H1 (cell line): ENCODE data around the gene SLC2A5. TPM values are rescaled to one million over a fixed set of nuclear protein-coding genes. Genes with fewer than 3 reads are reported as not detected.

Experiments
- CTCF ChIA-PET: fragments of 300-600 bp; sonication (Branson Sonifier 250); formaldehyde crosslinking; loops from one replicate; lab custom pipeline; 2021; ENCODE audit not compliant: partially characterized antibody; lab: Charles Lee
- POLR2A ChIA-PET: fragments of 300-600 bp; sonication (Branson Sonifier 250); formaldehyde crosslinking; loops from one replicate; lab custom pipeline; 2021; ENCODE audit warnings: inconsistent platforms; ENCODE audit not compliant: partially characterized antibody; lab: Charles Lee
- DNase-seq, 2 experiments: peaks; one replicate each; pipeline versions ENCODE4 v3.0.0 to v3.0.0-alpha.2; 2010 to 2022; ENCODE audit warnings: low spot score in 2 of 2, low read depth in 1 of 2, mixed read lengths in 1 of 2
- FAIRE-seq: peaks from 2 replicates; lab custom pipeline; 2011; peaks lifted over from hg19 to GRCh38; lab: Jason Lieb, UNC
- H2AFZ ChIP-seq: 2 replicates; pipeline ENCODE4 v1.8.1; 2012; ENCODE audit warnings: low read length, inconsistent platforms
- H2AK5ac ChIP-seq: 2 replicates; pipeline ENCODE4 v1.6.1; 2013; ENCODE audit warnings: low read depth, low read length
- H2BK120ac ChIP-seq: replicated peaks from 2 replicates; pipeline ENCODE3; 2013; ENCODE audit warnings: low read depth, low read length, inconsistent platforms
- H2BK12ac ChIP-seq: 2 replicates; pipeline ENCODE4 v1.6.1; 2013; ENCODE audit warnings: low read depth, low read length
- H2BK15ac ChIP-seq: 2 replicates; pipeline ENCODE4 v1.6.1; 2013; ENCODE audit warnings: low read length
- H2BK20ac ChIP-seq: 2 replicates; pipeline ENCODE4 v1.6.1; 2013; ENCODE audit warnings: low read length
- H2BK5ac ChIP-seq: 2 replicates; pipeline ENCODE4 v1.6.1; 2013; ENCODE audit warnings: low read depth, low read length
- H3K14ac ChIP-seq: 2 replicates; pipeline ENCODE4 v1.6.1; 2013; ENCODE audit warnings: inconsistent platforms; ENCODE audit not compliant: insufficient read length
- H3K18ac ChIP-seq: 2 replicates; pipeline ENCODE4 v1.6.1; 2013; ENCODE audit warnings: low read length; ENCODE audit errors: extremely low read depth
- H3K23ac ChIP-seq: 2 replicates; pipeline ENCODE4 v1.6.1; 2013; ENCODE audit warnings: inconsistent platforms; ENCODE audit not compliant: insufficient read length
- H3K23me2 ChIP-seq: 2 replicates; pipeline ENCODE4 v1.6.1; 2013; ENCODE audit warnings: low read depth, low read length
- H3K27ac ChIP-seq: 2 replicates; pipeline ENCODE4 v1.6.1; 2011; ENCODE audit warnings: low read depth, low read length, inconsistent platforms
- H3K27me3 ChIP-seq, 4 experiments: replicated peaks in 1 of 4; 1 replicate in 1 of 4; 2 replicates in 3 of 4; pipeline versions ENCODE4 v1.6.1 to v1.8.1; 2011 to 2013; ENCODE audit warnings: low read length in 3 of 4, mild to moderate bottlenecking in 3 of 4, inconsistent platforms in 2 of 4, mixed read lengths in 2 of 4, moderate library complexity in 1 of 4; ENCODE audit not compliant: control insufficient read depth in 3 of 4, insufficient read depth in 3 of 4; ENCODE audit errors: extremely low read depth in 1 of 4
- H3K36me3 ChIP-seq, 4 experiments: 2 replicates each; pipeline versions ENCODE4 v1.6.1 to v1.8.1; 2011 to 2013; ENCODE audit warnings: mild to moderate bottlenecking in 4 of 4, low read length in 3 of 4, moderate library complexity in 2 of 4, control low read depth in 1 of 4, inconsistent platforms in 1 of 4; ENCODE audit not compliant: insufficient read depth in 4 of 4, control insufficient read depth in 2 of 4
- H3K4ac ChIP-seq: replicated peaks from 2 replicates; pipeline ENCODE3; 2013; ENCODE audit warnings: low read length, low read depth, mixed read lengths, inconsistent platforms; ENCODE audit not compliant: insufficient read length
- H3K4me1 ChIP-seq, 4 experiments: replicated peaks in 1 of 4; 1 replicate in 1 of 4; 2 replicates in 3 of 4; pipeline versions ENCODE4 v1.6.1 to v1.8.1; 2011 to 2013; ENCODE audit warnings: low read length in 3 of 4, inconsistent platforms in 2 of 4, mixed read lengths in 1 of 4; ENCODE audit not compliant: insufficient read depth in 4 of 4, control insufficient read depth in 3 of 4
- H3K4me2 ChIP-seq, 2 experiments: 2 replicates each; pipeline versions ENCODE4 v1.6.1 to v1.8.1; 2011 to 2013; ENCODE audit warnings: low read depth in 2 of 2, low read length in 2 of 2, control low read depth in 1 of 2, inconsistent platforms in 1 of 2, mild to moderate bottlenecking in 1 of 2; ENCODE audit not compliant: insufficient read depth in 1 of 2
- H3K4me3 ChIP-seq, 4 experiments: fragments of 200-600, 300-600 bp in 1 of 4; sonication (generic), shearing (Covaris generic), sonication (Bioruptor Twin) in 1 of 4; 2 replicates each; pipeline versions ENCODE4 v1.5.1 to v1.8.1; 2011 to 2016; ENCODE audit warnings: low read length in 4 of 4, low read depth in 3 of 4, control low read depth in 2 of 4, inconsistent platforms in 2 of 4, mild to moderate bottlenecking in 2 of 4, mixed read lengths in 1 of 4, moderate library complexity in 1 of 4; ENCODE audit not compliant: insufficient read depth in 2 of 4; ENCODE audit errors: extremely low read depth in 1 of 4
- H3K56ac ChIP-seq: replicated peaks from 2 replicates; pipeline ENCODE3; 2013; ENCODE audit warnings: low read depth, mild to moderate bottlenecking, mixed read lengths, low read length, inconsistent platforms; ENCODE audit not compliant: insufficient read length
- H3K79me1 ChIP-seq: 2 replicates; pipeline ENCODE4 v1.6.1; 2013; ENCODE audit warnings: low read depth, low read length, control low read depth
- H3K79me2 ChIP-seq, 2 experiments: 2 replicates each; pipeline versions ENCODE4 v1.6.1 to v1.8.1; 2012 to 2013; ENCODE audit warnings: low read length in 2 of 2, mild to moderate bottlenecking in 2 of 2, inconsistent platforms in 1 of 2; ENCODE audit not compliant: insufficient read depth in 2 of 2, control insufficient read depth in 1 of 2
- H3K9ac ChIP-seq, 4 experiments: replicated peaks in 1 of 4; 1 replicate in 1 of 4; 2 replicates in 3 of 4; pipeline versions ENCODE4 v1.6.1 to v1.8.1; 2011 to 2013; ENCODE audit warnings: low read depth in 3 of 4, low read length in 3 of 4, control low read depth in 2 of 4, mild to moderate bottlenecking in 2 of 4, moderate library complexity in 2 of 4, inconsistent platforms in 1 of 4; ENCODE audit errors: extremely low read depth in 1 of 4
- H3K9me3 ChIP-seq, 2 experiments: 2 replicates each; pipeline versions ENCODE4 v1.6.1 to v1.8.1; 2012 to 2013; ENCODE audit warnings: mild to moderate bottlenecking in 2 of 2, moderate library complexity in 2 of 2, control low read depth in 1 of 2, inconsistent platforms in 1 of 2, low read depth in 1 of 2, low read length in 1 of 2, mixed read lengths in 1 of 2; ENCODE audit not compliant: insufficient read depth in 2 of 2
- H4K20me1 ChIP-seq, 2 experiments: replicated peaks in 1 of 2; 2 replicates each; pipeline versions ENCODE3 to v1.8.1; 2011 to 2013; ENCODE audit warnings: inconsistent platforms in 2 of 2, low read length in 2 of 2, mild to moderate bottlenecking in 1 of 2; ENCODE audit not compliant: insufficient read depth in 2 of 2, control insufficient read depth in 1 of 2
- H4K5ac ChIP-seq: 2 replicates; pipeline ENCODE4 v1.6.1; 2013; ENCODE audit warnings: low read length, low read depth, mixed read lengths, inconsistent platforms; ENCODE audit not compliant: insufficient read length
- H4K8ac ChIP-seq: 2 replicates; pipeline ENCODE4 v1.8.0; 2013; ENCODE audit warnings: mild to moderate bottlenecking, moderate library complexity, low read length, inconsistent platforms; ENCODE audit not compliant: insufficient read depth; ENCODE audit errors: extremely low read depth
- H4K91ac ChIP-seq: replicated peaks from 2 replicates; pipeline ENCODE3; 2013; ENCODE audit warnings: low read length, mixed read lengths, inconsistent platforms; ENCODE audit not compliant: insufficient read length
- GABPA ChIP-seq: IDR thresholded peaks from 2 replicates; pipeline ENCODE4 v1.6.1; 2011; ENCODE audit warnings: mild to moderate bottlenecking, low read length, moderate library complexity, borderline replicate concordance; ENCODE audit not compliant: insufficient read depth
- RFX5 ChIP-seq: IDR thresholded peaks from 2 replicates; pipeline ENCODE4 v1.6.1; 2011; ENCODE audit warnings: low read depth, low read length, improper control_type of control experiment, borderline replicate concordance
- WGBS, 2 experiments: shearing (Covaris generic) in 1 of 2; methylation state at CpG; one replicate each; pipeline versions ENCODE4 v1.1.6 to v1.1.7; 2013 to 2015; ENCODE audit warnings: low lambda C conversion rate in 2 of 2, mixed read lengths in 2 of 2, inconsistent platforms in 1 of 2, low coverage in 1 of 2, missing lambda C conversion rate in 1 of 2; ENCODE audit not compliant: insufficient replicate concordance in 2 of 2, insufficient coverage in 1 of 2, insufficient read length in 1 of 2; ENCODE audit errors: extremely low coverage in 1 of 2, missing lambda C conversion rate in 1 of 2; 5-methylcytosine and 5-hydroxymethylcytosine counted together
- polyA plus RNA-seq, 7 experiments: library from polyadenylated mRNA; depleted of rRNA in 3 of 7; stranded (reverse) in 5 of 7; unstranded in 2 of 7; fragments of >200 nt in 5 of 7; fragments of 200-250 nt in 2 of 7; gene quantifications; 1 replicate in 5 of 7; 2 replicates in 1 of 7; 4 replicates in 1 of 7; pipeline versions ENCODE4 v1.2.1 to v1.2.3, GENCODE V29; 2011 to 2013; ENCODE audit warnings: missing spikeins in 2 of 7, mixed read lengths in 2 of 7
- total RNA-seq: library from RNA; stranded (reverse); fragmentation: NEBNext Ultra II Directional; extraction: Animal tissue kit (Norgen Biotek cat#: 25700); gene quantifications from 2 replicates; pipeline ENCODE4 v1.2.1, GENCODE V29; 2021

SLC2A5 gene
- total and polyA plus RNA-seq, 2 of the 8 experiments (the other 6 are each of a cell fraction or from before 2014, with no cell fraction given), result 0.12 TPM; not detected in 1

GRCh38 chr1:9048551-9048950, 20.9 kb downstream of the SLC2A5 start:
- no peak for FAIRE-seq
- Histone ChIP-seq H3K4ac (no peak overlapping the region), H2AK5ac (no peak overlapping the region), H3K4me3 (no peak overlapping the region), H3K79me2 (no peaks in the 10 kb centered on the region), H4K91ac (no peak overlapping the region), H2BK120ac (no peak overlapping the region), H4K8ac (no peak overlapping the region), H4K20me1 (no peaks in the 10 kb centered on the region), H3K9me3 (no peaks in the 10 kb centered on the region), H3K36me3 (no peaks in the 10 kb centered on the region), H2BK15ac (no peak overlapping the region), H3K4me1 (0 out of 7 replicates have a peak, but pooled peaks cover 0 to 2% (median 0%) of the 10 kb centered on the region in 4 experiments), H3K18ac (no peak overlapping the region), H2BK5ac (no peak overlapping the region), H3K23ac (no peak overlapping the region), H3K56ac (no peak overlapping the region), H3K4me2 (no peak overlapping the region), H3K23me2 (no peaks in the 10 kb centered on the region), H3K79me1 (no peaks in the 10 kb centered on the region), H2AFZ (no peak overlapping the region), H3K27me3 (no peaks in the 10 kb centered on the region), H4K5ac (no peak overlapping the region), H3K14ac (no peak overlapping the region), H3K9ac (no peak overlapping the region), H2BK20ac (no peak overlapping the region), H2BK12ac (no peak overlapping the region), H3K27ac (no peak overlapping the region)
- no peak for DNase-seq
- 86% methylated on average over 7 of the region's 7 CpGs; no CpG with 5 or more reads in 1 of the 2 experiments for WGBS, 2 experiments
- ChIA-PET CTCF (interaction anchor here (0.9 to 2.5 kb wide), 7 partner anchors 10 to 132 kb away, joined by 3 to 14 read pairs (median 4); no protein-coding TSS in a partner anchor), POLR2A (no interaction called here)
- TF ChIP-seq GABPA (no peak), RFX5 (no peak)
